ENCODE results near the gene DVL1.

Gene DVL1

DNA sequence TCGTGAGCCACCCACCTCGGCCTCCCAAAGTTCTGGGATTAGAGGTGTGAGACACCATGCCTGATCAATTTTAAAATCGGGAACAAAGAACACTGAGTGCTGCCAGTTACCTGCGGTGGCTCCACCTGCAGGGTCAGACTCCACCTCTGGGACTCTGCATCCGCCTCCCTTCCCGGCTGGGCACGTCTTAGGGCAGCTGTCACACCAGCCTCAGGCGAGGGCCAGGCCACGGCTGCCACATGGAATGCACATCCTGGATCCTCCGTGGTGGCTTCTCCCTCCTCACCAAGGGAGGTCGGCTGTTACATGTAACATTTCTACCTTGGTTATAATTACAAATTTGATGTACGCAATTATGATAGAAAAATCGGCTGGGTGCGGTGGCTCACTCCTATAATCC lies 15.0 kb upstream of the DVL1 start:
- Histone ChIP-seq H2AFZ (ENCODE audit: low read length, unreplicated experiment) (no peak overlapping the region), H3K27me3 (ENCODE audit: insufficient read depth, low read length) (no peaks in the 10 kb centered on the region), H3K27ac (ENCODE audit: low read depth, low read length) (no peak overlapping the region), H3K4me3 (ENCODE audit: low read depth, low read length) (no peak overlapping the region), H3K4me1 (ENCODE audit: control insufficient read depth, insufficient read depth, low read length, unreplicated experiment) (peaks cover 28% of the 10 kb centered on the region), H3K79me2 (ENCODE audit: control insufficient read depth, insufficient read depth, low read length, unreplicated experiment) (no peaks in the 10 kb centered on the region), H3K36me3 (ENCODE audit: insufficient read depth, low read length) (no peaks in the 10 kb centered on the region)

DNA sequence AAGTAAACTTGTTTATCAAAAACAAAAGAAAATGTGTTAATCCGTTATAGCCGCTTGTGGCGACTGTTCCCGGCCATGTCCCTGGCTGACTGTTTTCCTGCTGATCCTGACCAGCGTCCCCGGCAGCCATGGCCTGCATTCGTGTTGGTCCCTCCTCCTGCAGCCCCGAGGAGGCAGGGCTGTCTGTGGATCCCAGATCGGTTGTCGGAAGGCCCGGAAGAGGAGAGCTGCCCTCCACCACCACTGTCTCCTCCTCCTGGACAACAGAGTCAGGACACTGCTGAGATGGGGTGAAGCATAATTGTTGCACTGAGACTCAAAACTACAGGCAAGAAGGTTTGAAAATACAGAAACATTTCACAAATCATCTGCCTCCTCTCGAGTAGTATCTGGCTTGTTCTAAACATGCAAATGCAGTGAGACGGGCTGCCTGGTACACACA lies 12.8 kb upstream of the DVL1 start:
- H3K27me3 ChIP-seq (ENCODE audit: insufficient read depth, low read length): no peaks in the 10 kb centered on the region
- H3K4me3 ChIP-seq (ENCODE audit: low read depth, low read length): no peak overlapping the region
- peak overlapping the region; percentile 29 for H2AFZ ChIP-seq (ENCODE audit: low read length, unreplicated experiment)
- peaks cover 37% of the 10 kb centered on the region for H3K4me1 ChIP-seq (ENCODE audit: control insufficient read depth, insufficient read depth, low read length, unreplicated experiment)
- H3K36me3 ChIP-seq (ENCODE audit: insufficient read depth, low read length): no peaks in the 10 kb centered on the region
- peak overlapping the region; percentile 29; the same call in 1 of the 2 replicates for H3K27ac ChIP-seq (ENCODE audit: low read depth, low read length)
- H3K79me2 ChIP-seq (ENCODE audit: control insufficient read depth, insufficient read depth, low read length, unreplicated experiment): peaks cover 6% of the 10 kb centered on the region

DNA sequence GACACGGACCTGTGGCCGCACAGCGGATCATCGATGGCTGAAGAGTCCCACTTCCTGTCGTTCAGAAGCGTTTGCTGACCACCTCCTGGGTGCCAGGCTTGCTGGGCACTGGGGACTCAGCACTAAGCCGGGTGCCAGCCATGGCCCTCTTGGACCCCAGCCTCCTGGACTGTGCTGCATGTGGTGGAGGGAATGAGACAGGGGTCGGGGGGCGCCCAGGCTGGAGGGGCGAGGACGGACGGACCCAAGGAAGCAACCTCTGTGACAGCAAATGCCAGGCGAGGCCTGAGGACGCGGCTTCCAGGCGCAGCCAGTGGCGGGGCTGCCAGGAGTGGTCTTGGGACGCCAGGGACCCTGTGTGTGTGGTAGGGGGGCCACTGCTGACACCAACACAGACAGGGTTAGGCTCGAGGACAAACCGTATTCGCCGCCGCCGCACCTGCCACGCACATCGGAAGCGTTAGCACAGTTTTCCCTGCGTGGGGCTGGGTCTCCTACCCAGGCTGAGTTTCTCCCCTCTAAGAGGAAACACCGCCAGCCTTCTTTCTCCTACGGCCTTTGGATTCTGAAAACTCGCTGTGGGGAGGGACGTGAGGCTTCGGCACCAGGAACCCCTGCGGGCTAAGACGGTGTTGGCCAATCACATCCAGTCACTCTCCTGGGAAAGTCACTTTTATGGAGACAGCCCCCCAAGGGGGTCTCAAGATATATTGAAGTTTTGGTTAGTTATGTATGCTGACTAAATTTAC lies 12.2 kb upstream of the DVL1 start:
- no peaks in the 10 kb centered on the region for H3K27me3 ChIP-seq (ENCODE audit: insufficient read depth, low read length)
- peaks cover 37% of the 10 kb centered on the region for H3K4me1 ChIP-seq (ENCODE audit: control insufficient read depth, insufficient read depth, low read length, unreplicated experiment)
- H3K36me3 ChIP-seq (ENCODE audit: insufficient read depth, low read length): no peaks in the 10 kb centered on the region
- peaks cover 11% of the 10 kb centered on the region for H3K79me2 ChIP-seq (ENCODE audit: control insufficient read depth, insufficient read depth, low read length, unreplicated experiment)
- peak overlapping the region; percentile 29 for H2AFZ ChIP-seq (ENCODE audit: low read length, unreplicated experiment)
- peak overlapping the region; percentile 29 for H3K27ac ChIP-seq (ENCODE audit: low read depth, low read length)
- H3K4me3 ChIP-seq (ENCODE audit: low read depth, low read length): peak overlapping the region; percentile 55; the same call in 1 of the 2 replicates

DNA sequence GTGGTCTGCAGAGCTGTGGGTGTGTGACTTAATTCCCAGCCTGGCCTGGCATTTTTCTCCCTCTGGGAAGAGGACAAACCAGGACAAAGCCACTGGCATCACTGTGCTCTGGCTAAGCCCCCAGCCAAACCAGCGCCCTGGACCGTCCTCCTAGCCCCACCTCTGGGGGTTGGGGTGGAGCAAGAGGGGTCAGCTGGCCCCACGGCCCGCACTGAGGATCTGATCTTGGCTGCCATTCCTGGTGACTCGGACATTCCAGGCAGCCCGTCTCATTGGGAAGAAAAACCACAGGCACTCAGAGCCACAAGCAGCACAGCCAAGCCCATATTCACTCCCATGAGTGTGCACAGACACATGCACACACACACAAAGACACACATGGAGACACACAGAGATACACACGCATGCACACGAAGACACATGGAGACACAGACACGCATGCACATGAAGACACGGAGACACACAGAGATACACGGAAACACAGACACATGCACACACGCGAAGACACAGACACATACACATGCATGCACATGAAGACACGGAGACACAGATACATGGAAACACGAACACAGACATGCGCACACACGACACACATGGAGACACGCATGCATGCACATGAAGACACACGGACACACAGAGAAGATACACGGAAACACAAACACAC lies 11.4 kb upstream of the DVL1 start:
- Histone ChIP-seq H3K4me3 (ENCODE audit: low read depth, low read length) (peak overlapping the region; percentile 55), H3K36me3 (ENCODE audit: insufficient read depth, low read length) (no peaks in the 10 kb centered on the region), H3K27ac (ENCODE audit: low read depth, low read length) (peak overlapping the region; percentile 93), H3K79me2 (ENCODE audit: control insufficient read depth, insufficient read depth, low read length, unreplicated experiment) (peaks cover 17% of the 10 kb centered on the region), H3K4me1 (ENCODE audit: control insufficient read depth, insufficient read depth, low read length, unreplicated experiment) (peaks cover 41% of the 10 kb centered on the region), H3K27me3 (ENCODE audit: insufficient read depth, low read length) (no peaks in the 10 kb centered on the region), H2AFZ (ENCODE audit: low read length, unreplicated experiment) (no peak overlapping the region)

DNA sequence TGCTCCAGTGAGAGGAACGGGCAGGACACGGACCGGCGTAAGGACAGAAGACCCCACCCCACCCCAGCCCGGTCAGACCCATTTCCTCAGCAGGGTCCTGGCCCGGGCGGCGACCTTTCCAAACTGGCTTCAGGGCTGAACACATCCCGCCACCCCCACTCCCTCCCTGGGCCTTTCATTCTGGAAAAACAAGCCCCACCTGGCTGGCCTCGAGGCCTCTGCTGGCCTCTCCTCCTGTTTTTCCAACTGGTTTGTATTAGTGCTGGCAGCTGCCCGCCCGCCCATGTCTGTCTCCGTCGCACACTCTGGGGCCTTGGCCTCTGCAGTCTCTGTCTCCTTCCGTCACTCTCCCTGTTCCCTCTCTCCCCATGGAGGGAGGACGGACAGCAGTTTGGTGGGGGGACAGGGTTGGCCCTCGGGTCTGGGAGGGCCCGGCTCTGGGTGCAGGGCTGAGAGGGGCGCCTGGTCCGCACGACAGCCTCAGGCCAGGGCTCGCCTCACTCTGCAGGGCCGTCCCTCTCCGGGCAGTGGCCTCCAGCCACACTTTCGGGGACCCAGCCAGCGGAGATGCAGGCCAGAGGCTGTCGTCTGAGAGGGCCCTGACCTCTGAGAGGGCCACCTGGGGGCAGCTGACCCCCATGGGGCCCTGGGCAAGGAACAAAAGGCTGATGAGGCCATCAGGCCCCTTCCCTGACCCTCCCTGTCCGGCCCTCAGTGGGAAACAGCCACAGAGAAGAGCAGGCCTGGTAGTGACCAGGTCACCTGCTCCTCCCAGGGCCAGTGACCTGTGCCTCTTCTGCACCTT lies 10.6 kb upstream of the DVL1 start:
- H3K36me3 ChIP-seq (ENCODE audit: insufficient read depth, low read length): no peaks in the 10 kb centered on the region
- peak overlapping the region; percentile 38 for H3K4me3 ChIP-seq (ENCODE audit: low read depth, low read length)
- peaks cover 41% of the 10 kb centered on the region for H3K4me1 ChIP-seq (ENCODE audit: control insufficient read depth, insufficient read depth, low read length, unreplicated experiment)
- peaks cover 19% of the 10 kb centered on the region for H3K79me2 ChIP-seq (ENCODE audit: control insufficient read depth, insufficient read depth, low read length, unreplicated experiment)
- H3K27ac ChIP-seq (ENCODE audit: low read depth, low read length): peak overlapping the region; percentile 93
- H3K27me3 ChIP-seq (ENCODE audit: insufficient read depth, low read length): no peaks in the 10 kb centered on the region
- H2AFZ ChIP-seq (ENCODE audit: low read length, unreplicated experiment): no peak overlapping the region

DNA sequence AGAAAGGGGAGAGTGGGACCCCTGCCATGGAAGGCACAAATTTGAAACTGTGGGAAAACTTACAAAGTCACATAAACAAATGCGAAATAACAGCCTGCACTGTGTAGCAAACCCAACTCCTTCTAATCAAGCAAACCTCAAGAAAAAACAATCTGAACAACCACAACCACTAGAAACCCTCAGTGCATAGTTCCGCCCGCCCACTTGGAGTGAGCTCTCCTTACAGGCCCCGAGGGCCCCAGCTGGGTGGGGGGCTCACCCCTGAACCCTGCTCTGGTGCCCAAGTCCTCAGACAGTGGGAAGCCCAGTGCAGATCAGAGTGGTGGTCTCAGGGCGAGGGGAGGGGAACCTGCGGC lies 10.1 kb upstream of the DVL1 start:
- Histone ChIP-seq H3K4me3 (ENCODE audit: low read depth, low read length) (peak overlapping the region; percentile 90), H3K27ac (ENCODE audit: low read depth, low read length) (peak overlapping the region; percentile 93), H3K36me3 (ENCODE audit: insufficient read depth, low read length) (no peaks in the 10 kb centered on the region), H2AFZ (ENCODE audit: low read length, unreplicated experiment) (no peak overlapping the region), H3K4me1 (ENCODE audit: control insufficient read depth, insufficient read depth, low read length, unreplicated experiment) (peaks cover 41% of the 10 kb centered on the region), H3K79me2 (ENCODE audit: control insufficient read depth, insufficient read depth, low read length, unreplicated experiment) (peaks cover 24% of the 10 kb centered on the region), H3K27me3 (ENCODE audit: insufficient read depth, low read length) (no peaks in the 10 kb centered on the region)

DNA sequence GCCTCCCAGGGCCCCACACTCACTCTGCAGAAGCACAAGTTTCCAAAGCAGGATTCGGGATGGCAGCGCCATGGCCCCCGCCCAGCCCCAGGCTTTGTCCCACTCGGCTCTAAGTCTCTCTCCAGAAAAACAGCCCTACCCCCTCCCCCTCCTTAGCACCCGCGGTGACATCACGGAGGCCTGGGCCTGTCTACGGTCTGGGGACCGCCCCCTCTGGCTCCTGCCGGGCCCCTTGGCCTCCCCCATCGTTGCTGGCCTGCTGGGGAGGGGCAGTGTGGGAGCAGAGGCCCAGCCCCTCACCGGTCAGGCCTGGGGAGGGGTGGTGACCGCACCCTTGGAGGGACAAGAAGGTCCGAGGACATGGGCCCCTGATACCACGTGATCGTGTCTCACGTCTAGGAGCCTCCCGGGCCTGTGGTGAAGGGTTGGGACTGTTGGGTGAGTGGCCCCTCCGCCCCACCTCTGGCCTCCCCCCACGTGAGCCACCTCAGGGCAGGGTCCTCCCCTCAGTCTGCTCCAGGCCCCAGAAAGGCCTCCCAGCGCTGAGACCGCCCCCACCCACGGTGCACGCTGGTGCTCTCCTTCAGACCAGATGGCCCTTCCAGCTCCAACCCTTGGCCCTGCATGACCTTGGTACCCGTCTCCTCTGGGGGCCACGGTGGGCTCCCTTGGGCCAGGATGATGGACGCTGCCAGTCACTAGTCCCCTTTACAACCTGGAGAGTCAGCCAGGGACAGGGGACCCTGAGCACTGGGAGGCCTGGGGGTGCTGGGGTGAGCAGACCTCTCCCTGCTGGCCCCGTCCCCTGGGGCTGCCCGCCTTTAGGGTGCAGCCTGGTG lies 9.4 kb upstream of the DVL1 start, which contains the start of gene MXRA8:
MXRA8 (minus strand) TSS at position 123 of the 839 bp plus-strand sequence; CDS start at position 72, 51 bp downstream.
- Histone ChIP-seq H3K79me2 (ENCODE audit: control insufficient read depth, insufficient read depth, low read length, unreplicated experiment) (peaks cover 29% of the 10 kb centered on the region), H3K4me1 (ENCODE audit: control insufficient read depth, insufficient read depth, low read length, unreplicated experiment) (peaks cover 41% of the 10 kb centered on the region), H2AFZ (ENCODE audit: low read length, unreplicated experiment) (peak within 1 kb of the TSS; percentile 55), H3K36me3 (ENCODE audit: insufficient read depth, low read length) (no peaks in the 10 kb centered on the region), H3K27me3 (ENCODE audit: insufficient read depth, low read length) (no peaks in the 10 kb centered on the region), H3K4me3 (ENCODE audit: low read depth, low read length) (peak within 1 kb of the TSS; percentile 90), H3K27ac (ENCODE audit: low read depth, low read length) (peak within 1 kb of the TSS; percentile 93)

DNA sequence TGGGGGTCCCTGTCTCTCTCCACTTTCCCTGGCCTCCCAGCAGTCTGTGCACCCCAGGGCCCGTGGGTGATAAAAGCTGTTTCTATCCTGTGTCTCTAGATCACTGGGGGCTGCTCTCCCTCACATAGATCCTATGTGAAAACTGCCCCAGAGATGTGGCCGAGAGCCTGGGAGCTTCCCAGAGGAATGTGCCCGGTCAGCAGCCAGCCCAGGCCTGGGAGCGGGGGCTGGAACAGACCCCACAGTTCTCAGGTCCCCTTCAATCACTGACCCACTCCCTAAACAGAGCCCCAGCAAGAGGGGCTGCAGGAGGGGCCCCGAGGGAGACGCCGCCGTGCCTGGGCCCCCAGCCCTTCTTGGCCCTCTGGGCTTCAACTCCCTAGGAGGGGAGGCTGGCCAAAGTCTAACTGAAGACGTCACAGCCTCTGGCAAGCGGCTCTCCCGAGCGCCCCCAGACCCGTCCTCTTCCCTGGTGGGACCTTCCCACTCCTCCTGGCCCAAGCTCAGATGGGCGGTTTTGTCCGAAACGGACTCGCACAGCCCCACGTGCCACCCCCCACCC lies 8.7 kb upstream of the DVL1 start:
- no peaks in the 10 kb centered on the region for H3K27me3 ChIP-seq (ENCODE audit: insufficient read depth, low read length)
- no peak overlapping the region for H2AFZ ChIP-seq (ENCODE audit: low read length, unreplicated experiment)
- H3K36me3 ChIP-seq (ENCODE audit: insufficient read depth, low read length): no peaks in the 10 kb centered on the region
- H3K79me2 ChIP-seq (ENCODE audit: control insufficient read depth, insufficient read depth, low read length, unreplicated experiment): peaks cover 31% of the 10 kb centered on the region
- peaks cover 44% of the 10 kb centered on the region for H3K4me1 ChIP-seq (ENCODE audit: control insufficient read depth, insufficient read depth, low read length, unreplicated experiment)
- H3K4me3 ChIP-seq (ENCODE audit: low read depth, low read length): peak overlapping the region; percentile 90
- H3K27ac ChIP-seq (ENCODE audit: low read depth, low read length): peak overlapping the region; percentile 93

DNA sequence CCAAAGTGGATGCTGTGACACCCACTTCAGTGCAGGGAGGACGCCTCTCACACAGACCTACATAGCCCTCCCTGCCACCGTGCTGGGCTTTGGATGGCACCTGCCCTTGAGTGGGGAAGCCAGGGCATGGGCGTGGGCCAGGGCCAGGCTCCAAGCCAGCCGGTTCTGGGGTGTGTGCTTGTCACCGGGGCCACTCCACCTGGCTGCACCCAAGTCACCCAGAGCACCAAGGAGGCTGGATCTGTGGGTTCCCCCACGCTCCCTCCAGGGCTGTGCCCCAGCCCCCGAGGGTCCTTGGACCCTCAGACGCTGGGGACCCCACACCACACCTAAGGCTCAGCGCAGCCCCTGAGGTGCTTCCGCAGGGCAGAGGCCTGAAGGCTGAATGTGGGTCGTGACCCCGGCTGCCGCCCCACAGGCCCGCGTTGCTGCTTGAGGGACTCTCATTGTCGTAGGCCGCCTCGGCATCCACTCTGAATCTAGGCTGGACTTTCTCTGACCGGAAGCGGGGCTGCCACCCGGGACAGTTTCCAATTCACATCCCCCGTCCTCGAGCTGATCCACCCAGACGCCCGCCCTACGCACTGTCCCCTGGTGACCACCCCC lies 7.7 kb upstream of the DVL1 start:
- no peak overlapping the region for H2AFZ ChIP-seq (ENCODE audit: low read length, unreplicated experiment)
- no peaks in the 10 kb centered on the region for H3K27me3 ChIP-seq (ENCODE audit: insufficient read depth, low read length)
- H3K79me2 ChIP-seq (ENCODE audit: control insufficient read depth, insufficient read depth, low read length, unreplicated experiment): peaks cover 31% of the 10 kb centered on the region
- H3K36me3 ChIP-seq (ENCODE audit: insufficient read depth, low read length): no peaks in the 10 kb centered on the region
- peaks cover 48% of the 10 kb centered on the region for H3K4me1 ChIP-seq (ENCODE audit: control insufficient read depth, insufficient read depth, low read length, unreplicated experiment)
- H3K4me3 ChIP-seq (ENCODE audit: low read depth, low read length): peak overlapping the region; percentile 90
- H3K27ac ChIP-seq (ENCODE audit: low read depth, low read length): peak overlapping the region; percentile 93

Data from ACC112 (cell line).